ENCODE measurements around the gene P4HA3.
"Not testable (repeated sequence)": the region's sequence is repeated elsewhere in the genome, so short reads cannot be mapped to it uniquely, and the experiment has no call there.

Gene P4HA3

GRCh38 chr11:74311352-74311926 lies at the start of gene P4HA3:
Gene P4HA3 (minus strand): TSS chr11:74311640. CDS start chr11:74311611, 29 bp downstream.
- peak in 1 of 2 donors; percentile 44 for DNase-seq (ENCODE audit: low read depth in 2 of 2)

- DNase-seq (ENCODE audit: low read depth in 2 of 2), result no peak
Measured at GRCh38 chr11:74357449-74357848, 46.0 kb upstream of the P4HA3 start.

GRCh38 chr11:74355626-74356025 lies 44.2 kb upstream of the P4HA3 start:
- no peak for DNase-seq (ENCODE audit: low read depth in 2 of 2)

- DNase-seq (ENCODE audit: low read depth in 2 of 2), result no peak
Measured at GRCh38 chr11:74354036-74354435, 42.6 kb upstream of the P4HA3 start.

- DNase-seq (ENCODE audit: low read depth in 2 of 2), result no peak
Measured at GRCh38 chr11:74347381-74347780, 35.9 kb upstream of the P4HA3 start.

GRCh38 chr11:74345420-74345819 lies 34.0 kb upstream of the P4HA3 start:
- DNase-seq (ENCODE audit: low read depth in 2 of 2), result no peak

GRCh38 chr11:74341921-74342320 lies 30.5 kb upstream of the P4HA3 start:
- DNase-seq (ENCODE audit: low read depth in 2 of 2), result no peak

- DNase-seq (ENCODE audit: low read depth in 2 of 2), result no peak
Measured at GRCh38 chr11:74339619-74340018, 28.2 kb upstream of the P4HA3 start.

- no peak for DNase-seq (ENCODE audit: low read depth in 2 of 2)
Measured at GRCh38 chr11:74338963-74339362, 27.5 kb upstream of the P4HA3 start.

GRCh38 chr11:74333193-74333592 lies 21.8 kb upstream of the P4HA3 start:
- no peak for DNase-seq (ENCODE audit: low read depth in 2 of 2)

- no peak for DNase-seq (ENCODE audit: low read depth in 2 of 2)
Measured at GRCh38 chr11:74332291-74332690, 20.9 kb upstream of the P4HA3 start.

GRCh38 chr11:74331000-74331399 lies 19.6 kb upstream of the P4HA3 start:
- DNase-seq (ENCODE audit: low read depth in 2 of 2), result not testable (repeated sequence)

GRCh38 chr11:74330075-74330858 lies 18.8 kb upstream of the P4HA3 start:
- no peak for DNase-seq (ENCODE audit: low read depth in 2 of 2)

GRCh38 chr11:74327076-74327475 lies 15.6 kb upstream of the P4HA3 start:
- no peak for DNase-seq (ENCODE audit: low read depth in 2 of 2)

GRCh38 chr11:74326665-74327064 lies 15.2 kb upstream of the P4HA3 start:
- DNase-seq (ENCODE audit: low read depth in 2 of 2), result no peak

GRCh38 chr11:74325649-74326645 lies 14.5 kb upstream of the P4HA3 start:
- no peak for DNase-seq (ENCODE audit: low read depth in 2 of 2)

GRCh38 chr11:74322667-74323066 lies 11.2 kb upstream of the P4HA3 start:
- DNase-seq (ENCODE audit: low read depth in 2 of 2), result no peak

- DNase-seq (ENCODE audit: low read depth in 2 of 2), result no peak
Measured at GRCh38 chr11:74321487-74322188, 10.2 kb upstream of the P4HA3 start.

GRCh38 chr11:74320538-74320937 lies 9.1 kb upstream of the P4HA3 start:
- DNase-seq (ENCODE audit: low read depth in 2 of 2), result no peak

- no peak for DNase-seq (ENCODE audit: low read depth in 2 of 2)
Measured at GRCh38 chr11:74319139-74319816, 7.8 kb upstream of the P4HA3 start.
